HepG2 (cell line): ENCODE data around the gene BIRC7. TPM values are rescaled to one million over a fixed set of nuclear protein-coding genes. Genes with fewer than 3 reads are reported as not detected.
A peak's percentile ranks its signal among the peaks of the same experiment; 100 is the strongest.

Source experiments
- ADNP ChIP-seq: sonication (generic); formaldehyde crosslinking; IDR thresholded peaks from 2 replicates; pipeline ENCODE4 v1.4.0; 2020; ENCODE audit warnings: missing genetic modification reagents
- ARNT ChIP-seq: fragments of 450-650 bp; IDR thresholded peaks from 2 replicates; pipeline ENCODE4 v1.6.1; 2017
- CEBPB ChIP-seq: IDR thresholded peaks from 2 replicates; pipeline ENCODE4 v1.6.1; 2011; ENCODE audit warnings: low read depth, low read length, improper control_type of control experiment, borderline replicate concordance
- CEBPG ChIP-seq: IDR thresholded peaks from 2 replicates; pipeline ENCODE4 v1.6.1; 2016
- HHEX ChIP-seq: IDR thresholded peaks from 2 replicates; pipeline ENCODE4 v1.6.1; 2016; ENCODE audit warnings: control low read depth
- MIER3 ChIP-seq: IDR thresholded peaks from 2 replicates; pipeline ENCODE4 v1.6.1; 2016; ENCODE audit warnings: missing compliant biosample characterization, borderline replicate concordance
- NFYB ChIP-seq: sonication (generic); formaldehyde crosslinking; IDR thresholded peaks from 2 replicates; pipeline ENCODE4 v1.4.0; 2020; ENCODE audit warnings: missing genetic modification reagents
- RBAK ChIP-seq: sonication (generic); formaldehyde crosslinking; IDR thresholded peaks from 2 replicates; pipeline ENCODE4 v1.5.1; 2020; ENCODE audit warnings: mild to moderate bottlenecking, missing genetic modification reagents
- SMAD9 ChIP-seq: sonication (generic); formaldehyde crosslinking; IDR thresholded peaks from 2 replicates; pipeline ENCODE4 v1.5.1; 2020; ENCODE audit warnings: mild to moderate bottlenecking, missing genetic modification reagents
- TEAD3 ChIP-seq: optimal IDR thresholded peaks from 2 replicates; pipeline ENCODE3; 2016; ENCODE audit warnings: borderline replicate concordance
- TRIM24 ChIP-seq: sonication (generic); formaldehyde crosslinking; IDR thresholded peaks from 2 replicates; pipeline ENCODE4 v1.8.0; 2022; ENCODE audit warnings: mild to moderate bottlenecking, missing genetic modification reagents
- YEATS4 ChIP-seq: sonication (generic); formaldehyde crosslinking; IDR thresholded peaks from 2 replicates; pipeline ENCODE4 v1.4.0; 2020; ENCODE audit warnings: missing genetic modification reagents, borderline replicate concordance
- ZFP1 ChIP-seq: IDR thresholded peaks from 2 replicates; pipeline ENCODE4 v1.6.1; 2016
- ZFY ChIP-seq: sonication (generic); formaldehyde crosslinking; IDR thresholded peaks from 2 replicates; pipeline ENCODE4 v1.4.0; 2020; ENCODE audit warnings: missing genetic modification reagents
- ZKSCAN1 ChIP-seq: fragments of 150-350 bp; IDR thresholded peaks from 2 replicates; pipeline ENCODE4 v1.6.1; 2014; ENCODE audit warnings: low read length
- ZNF431 ChIP-seq: sonication (generic); formaldehyde crosslinking; IDR thresholded peaks from 2 replicates; pipeline ENCODE4 v1.9.0; 2022; ENCODE audit warnings: missing genetic modification reagents, low read depth, mild to moderate bottlenecking, borderline replicate concordance
- ZNF446 ChIP-seq: sonication (generic); formaldehyde crosslinking; IDR thresholded peaks from 2 replicates; pipeline ENCODE4 v1.5.0; 2020; ENCODE audit warnings: mild to moderate bottlenecking, missing genetic modification reagents
- ZNF563 ChIP-seq: sonication (generic); formaldehyde crosslinking; IDR thresholded peaks from 2 replicates; pipeline ENCODE4 v1.8.0; 2022; ENCODE audit warnings: mild to moderate bottlenecking, moderate library complexity, missing genetic modification reagents
- ZNF720 ChIP-seq: sonication (generic); formaldehyde crosslinking; IDR thresholded peaks from 2 replicates; pipeline ENCODE4 v1.4.0; 2020; ENCODE audit warnings: missing genetic modification reagents
- polyA plus RNA-seq, 8 experiments: library from polyadenylated mRNA; depleted of rRNA in 3 of 8; stranded (reverse) in 7 of 8; unstranded in 1 of 8; fragments of >200 nt; fragmentation: Illumina TruSeq in 4 of 8; extraction: Trizol in 4 of 8; gene quantifications; 2 replicates each; pipeline versions ENCODE4 v1.2.1 to v1.2.3, GENCODE V29; 2011 to 2016; ENCODE audit warnings: low read depth in 4 of 8, missing spikeins in 1 of 8, mixed read lengths in 1 of 8; ENCODE audit not compliant: insufficient read depth in 1 of 8
- total RNA-seq, 5 experiments: library from RNA; depleted of rRNA; stranded (reverse); fragments of >200 nt; fragmentation: Illumina TruSeq; extraction: Trizol; gene quantifications; 2 replicates each; pipeline ENCODE4 v1.2.3, GENCODE V29; 2016; ENCODE audit warnings: low read depth in 1 of 5
- TF ChIP-seq, protein P1 (sequence below): IDR thresholded peaks from 2 replicates; pipeline ENCODE4 v1.4.0; 2020; ENCODE audit warnings: mild to moderate bottlenecking, missing genetic modification reagents
- TF ChIP-seq, protein P2 (sequence below): sonication (generic); formaldehyde crosslinking; IDR thresholded peaks from 2 replicates; pipeline ENCODE4 v1.4.0; 2020; ENCODE audit warnings: mild to moderate bottlenecking, missing genetic modification reagents
- TF ChIP-seq, protein P3 (sequence below): sonication (generic); formaldehyde crosslinking; IDR thresholded peaks from 2 replicates; pipeline ENCODE4 v1.4.0; 2020; ENCODE audit warnings: missing genetic modification reagents

BIRC7 gene
- total and polyA plus RNA-seq, 2 of the 13 experiments (the other 11 are each of a cell fraction or from before 2014, with no cell fraction given), result 0.27 to 5.1 TPM

DNA sequence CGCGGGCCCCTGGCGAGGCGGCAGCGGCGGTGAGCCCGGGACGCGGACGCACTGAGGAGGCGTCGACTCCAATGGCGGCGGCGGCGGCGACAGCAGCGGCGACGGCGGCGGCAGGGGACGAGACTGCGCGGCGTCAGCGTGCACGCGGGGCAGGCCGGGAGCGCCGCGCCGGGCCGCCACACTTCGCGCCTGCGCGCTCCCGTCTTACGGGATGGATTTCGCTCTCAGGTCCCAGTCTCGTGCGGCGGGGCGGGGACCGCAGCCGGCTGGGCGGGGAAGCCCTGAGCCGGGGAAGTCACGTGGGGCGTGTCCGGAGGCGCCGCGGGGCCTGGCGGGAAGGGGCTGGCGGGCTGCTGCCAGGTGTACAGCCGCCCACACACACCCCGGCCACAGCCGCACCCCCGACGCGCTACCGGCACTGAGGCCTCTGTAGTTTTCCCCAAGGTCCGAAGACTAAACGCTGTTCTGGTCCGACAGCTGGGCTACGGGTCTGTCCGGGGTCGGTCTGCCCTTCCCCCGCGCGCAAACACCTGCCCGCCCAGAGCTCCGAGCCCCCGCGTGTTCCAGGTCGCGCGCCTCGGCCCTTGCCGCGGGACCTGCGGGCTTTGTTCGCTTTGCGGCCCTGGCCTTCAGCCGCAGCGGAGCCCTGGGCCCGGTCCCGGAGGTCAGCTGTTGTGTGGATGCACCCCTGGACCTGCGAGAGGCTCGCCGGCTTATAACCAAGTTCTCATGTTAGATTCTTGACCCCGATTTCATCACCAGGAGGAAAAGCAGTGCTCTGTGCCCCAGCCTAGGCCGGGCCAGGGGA is 19.5 kb upstream of the BIRC7 start, which contains the start of gene YTHDF1 (continued):
- TF ChIP-seq ZNF431 (CRISPR knock-in tag) (peak; percentile 92), ZNF446 (CRISPR knock-in tag) (no peak; the same call in 1 of the 2 replicates), SMAD9 (CRISPR knock-in tag) (peak; percentile 98), TEAD3 (CRISPR knock-in tag) (peak; percentile 53), HHEX (CRISPR knock-in tag) (no peak), CEBPB (peak; percentile 59; the same call in 1 of the 2 replicates), TRIM24 (peak; percentile 22; the same call in 1 of the 2 replicates), NFYB (CRISPR knock-in tag) (peak; percentile 26; the same call in 1 of the 2 replicates), CEBPG (peak; percentile 55), ZNF720 (CRISPR knock-in tag) (no peak), ZFY (CRISPR knock-in tag) (peak; percentile 92), MIER3 (CRISPR knock-in tag) (no peak; the same call in 1 of the 2 replicates), RBAK (CRISPR knock-in tag) (no peak), ZKSCAN1 (no peak), ZFP1 (no peak; the same call in 1 of the 2 replicates), ADNP (CRISPR knock-in tag) (no peak), ARNT (no peak), YEATS4 (CRISPR knock-in tag) (peak; percentile 92), ZNF563 (CRISPR knock-in tag) (peak; percentile 96)
- TF ChIP-seq, protein P1, sequence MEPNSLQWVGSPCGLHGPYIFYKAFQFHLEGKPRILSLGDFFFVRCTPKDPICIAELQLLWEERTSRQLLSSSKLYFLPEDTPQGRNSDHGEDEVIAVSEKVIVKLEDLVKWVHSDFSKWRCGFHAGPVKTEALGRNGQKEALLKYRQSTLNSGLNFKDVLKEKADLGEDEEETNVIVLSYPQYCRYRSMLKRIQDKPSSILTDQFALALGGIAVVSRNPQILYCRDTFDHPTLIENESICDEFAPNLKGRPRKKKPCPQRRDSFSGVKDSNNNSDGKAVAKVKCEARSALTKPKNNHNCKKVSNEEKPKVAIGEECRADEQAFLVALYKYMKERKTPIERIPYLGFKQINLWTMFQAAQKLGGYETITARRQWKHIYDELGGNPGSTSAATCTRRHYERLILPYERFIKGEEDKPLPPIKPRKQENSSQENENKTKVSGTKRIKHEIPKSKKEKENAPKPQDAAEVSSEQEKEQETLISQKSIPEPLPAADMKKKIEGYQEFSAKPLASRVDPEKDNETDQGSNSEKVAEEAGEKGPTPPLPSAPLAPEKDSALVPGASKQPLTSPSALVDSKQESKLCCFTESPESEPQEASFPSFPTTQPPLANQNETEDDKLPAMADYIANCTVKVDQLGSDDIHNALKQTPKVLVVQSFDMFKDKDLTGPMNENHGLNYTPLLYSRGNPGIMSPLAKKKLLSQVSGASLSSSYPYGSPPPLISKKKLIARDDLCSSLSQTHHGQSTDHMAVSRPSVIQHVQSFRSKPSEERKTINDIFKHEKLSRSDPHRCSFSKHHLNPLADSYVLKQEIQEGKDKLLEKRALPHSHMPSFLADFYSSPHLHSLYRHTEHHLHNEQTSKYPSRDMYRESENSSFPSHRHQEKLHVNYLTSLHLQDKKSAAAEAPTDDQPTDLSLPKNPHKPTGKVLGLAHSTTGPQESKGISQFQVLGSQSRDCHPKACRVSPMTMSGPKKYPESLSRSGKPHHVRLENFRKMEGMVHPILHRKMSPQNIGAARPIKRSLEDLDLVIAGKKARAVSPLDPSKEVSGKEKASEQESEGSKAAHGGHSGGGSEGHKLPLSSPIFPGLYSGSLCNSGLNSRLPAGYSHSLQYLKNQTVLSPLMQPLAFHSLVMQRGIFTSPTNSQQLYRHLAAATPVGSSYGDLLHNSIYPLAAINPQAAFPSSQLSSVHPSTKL, result peak; percentile 85
- TF ChIP-seq, protein P2, sequence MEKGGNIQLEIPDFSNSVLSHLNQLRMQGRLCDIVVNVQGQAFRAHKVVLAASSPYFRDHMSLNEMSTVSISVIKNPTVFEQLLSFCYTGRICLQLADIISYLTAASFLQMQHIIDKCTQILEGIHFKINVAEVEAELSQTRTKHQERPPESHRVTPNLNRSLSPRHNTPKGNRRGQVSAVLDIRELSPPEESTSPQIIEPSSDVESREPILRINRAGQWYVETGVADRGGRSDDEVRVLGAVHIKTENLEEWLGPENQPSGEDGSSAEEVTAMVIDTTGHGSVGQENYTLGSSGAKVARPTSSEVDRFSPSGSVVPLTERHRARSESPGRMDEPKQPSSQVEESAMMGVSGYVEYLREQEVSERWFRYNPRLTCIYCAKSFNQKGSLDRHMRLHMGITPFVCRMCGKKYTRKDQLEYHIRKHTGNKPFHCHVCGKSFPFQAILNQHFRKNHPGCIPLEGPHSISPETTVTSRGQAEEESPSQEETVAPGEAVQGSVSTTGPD (CRISPR knock-in tag), result no peak
- TF ChIP-seq, protein P3, sequence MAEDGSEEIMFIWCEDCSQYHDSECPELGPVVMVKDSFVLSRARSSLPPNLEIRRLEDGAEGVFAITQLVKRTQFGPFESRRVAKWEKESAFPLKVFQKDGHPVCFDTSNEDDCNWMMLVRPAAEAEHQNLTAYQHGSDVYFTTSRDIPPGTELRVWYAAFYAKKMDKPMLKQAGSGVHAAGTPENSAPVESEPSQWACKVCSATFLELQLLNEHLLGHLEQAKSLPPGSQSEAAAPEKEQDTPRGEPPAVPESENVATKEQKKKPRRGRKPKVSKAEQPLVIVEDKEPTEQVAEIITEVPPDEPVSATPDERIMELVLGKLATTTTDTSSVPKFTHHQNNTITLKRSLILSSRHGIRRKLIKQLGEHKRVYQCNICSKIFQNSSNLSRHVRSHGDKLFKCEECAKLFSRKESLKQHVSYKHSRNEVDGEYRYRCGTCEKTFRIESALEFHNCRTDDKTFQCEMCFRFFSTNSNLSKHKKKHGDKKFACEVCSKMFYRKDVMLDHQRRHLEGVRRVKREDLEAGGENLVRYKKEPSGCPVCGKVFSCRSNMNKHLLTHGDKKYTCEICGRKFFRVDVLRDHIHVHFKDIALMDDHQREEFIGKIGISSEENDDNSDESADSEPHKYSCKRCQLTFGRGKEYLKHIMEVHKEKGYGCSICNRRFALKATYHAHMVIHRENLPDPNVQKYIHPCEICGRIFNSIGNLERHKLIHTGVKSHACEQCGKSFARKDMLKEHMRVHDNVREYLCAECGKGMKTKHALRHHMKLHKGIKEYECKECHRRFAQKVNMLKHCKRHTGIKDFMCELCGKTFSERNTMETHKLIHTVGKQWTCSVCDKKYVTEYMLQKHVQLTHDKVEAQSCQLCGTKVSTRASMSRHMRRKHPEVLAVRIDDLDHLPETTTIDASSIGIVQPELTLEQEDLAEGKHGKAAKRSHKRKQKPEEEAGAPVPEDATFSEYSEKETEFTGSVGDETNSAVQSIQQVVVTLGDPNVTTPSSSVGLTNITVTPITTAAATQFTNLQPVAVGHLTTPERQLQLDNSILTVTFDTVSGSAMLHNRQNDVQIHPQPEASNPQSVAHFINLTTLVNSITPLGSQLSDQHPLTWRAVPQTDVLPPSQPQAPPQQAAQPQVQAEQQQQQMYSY (CRISPR knock-in tag), result no peak
